ENCODE measurements around the gene IL25.

GRCh38 chr14:23357261-23357660, 15.3 kb upstream of the IL25 start:
- no peak for TF ChIP-seq CTCF (IDR thresholded peaks at IDR 0.05)
- no peak for TF ChIP-seq POLR2A (IDR thresholded peaks at IDR 0.05)

Measured in Peyer's patch (tissue), 4 donors.